Caco-2 (cell line): Measurements from ENCODE around the gene ANKRD12. TPM values are rescaled to one million over a fixed set of nuclear protein-coding genes. Genes with fewer than 3 reads are reported as not detected.
"Not testable (repeated sequence)": the region's sequence is repeated elsewhere in the genome, so short reads cannot be mapped to it uniquely, and the experiment has no call there.

ENCODE experiments used
- BruUV-seq: library from RNA; stranded (reverse); fragments of 400-500 nt; replicated peaks from 2 replicates; lab custom pipeline; 2021; lab: Mats Ljungman, UMichigan
- CTCF ChIA-PET: fragments of 300-600 bp; sonication (Branson Sonifier 250); formaldehyde crosslinking; loops from one replicate; lab custom pipeline; 2022; ENCODE audit warnings: antibody characterized with exemption; lab: Charles Lee
- POLR2A ChIA-PET: fragments of 300-600 bp; sonication (Branson Sonifier 250); formaldehyde crosslinking; loops from one replicate; lab custom pipeline; 2022; ENCODE audit warnings: antibody characterized with exemption; lab: Charles Lee
- DNase-seq, 2 experiments: peaks; one replicate each; pipeline versions ENCODE4 v3.0.0 to v3.0.0-alpha.2; 2020 to 2022
- H3K27me3 ChIP-seq: replicated peaks from 2 replicates; pipeline ENCODE4 v1.6.0; 2011; ENCODE audit warnings: low read length; ENCODE audit not compliant: control insufficient read depth, insufficient read depth
- H3K36me3 ChIP-seq: 2 replicates; pipeline ENCODE4 v1.5.1; 2011; ENCODE audit warnings: low read length; ENCODE audit not compliant: control insufficient read depth, insufficient read depth
- H3K4me1 ChIP-seq: fragments of 250-450 bp; sonication (Bioruptor Pico); 2 replicates; pipeline ENCODE4 v1.5.1; 2020; ENCODE audit warnings: mild to moderate bottlenecking
- H3K4me3 ChIP-seq: 2 replicates; pipeline ENCODE4 v1.5.1; 2011; ENCODE audit warnings: low read depth, mild to moderate bottlenecking, control low read depth, low read length
- H3K9me3 ChIP-seq: fragments of 250-450 bp; sonication (Bioruptor Pico); 2 replicates; pipeline ENCODE4 v1.5.1; 2020; ENCODE audit warnings: mild to moderate bottlenecking, moderate library complexity
- H3K27ac Mint-ChIP-seq: one replicate; pipeline ENCODE4 v1.8.0; 2022; ENCODE audit warnings: mixed read lengths; ENCODE audit not compliant: unreplicated experiment
- H3K27me3 Mint-ChIP-seq: one replicate; pipeline ENCODE4 v1.8.0; 2022; ENCODE audit warnings: mixed read lengths; ENCODE audit not compliant: insufficient read depth, unreplicated experiment
- H3K36me3 Mint-ChIP-seq: one replicate; pipeline ENCODE4 v1.8.0; 2022; ENCODE audit warnings: mild to moderate bottlenecking, mixed read lengths; ENCODE audit not compliant: insufficient read depth, unreplicated experiment
- H3K4me1 Mint-ChIP-seq: one replicate; pipeline ENCODE4 v1.8.0; 2022; ENCODE audit warnings: low read depth, mixed read lengths; ENCODE audit not compliant: unreplicated experiment
- H3K4me3 Mint-ChIP-seq: one replicate; pipeline ENCODE4 v1.8.0; 2022; ENCODE audit warnings: mild to moderate bottlenecking, moderate library complexity, mixed read lengths; ENCODE audit not compliant: unreplicated experiment
- H3K9me3 Mint-ChIP-seq: one replicate; pipeline ENCODE4 v1.8.0; 2022; ENCODE audit warnings: mixed read lengths; ENCODE audit not compliant: unreplicated experiment
- intact Hi-C: fragments of 100-400 bp; cut with micrococcal nuclease; formaldehyde crosslinking; loops from one replicate; pipeline ENCODE4 v1.10.0; 2022; ENCODE audit not compliant: unreplicated experiment
- total RNA-seq: library from RNA; stranded (reverse); gene quantifications from 2 replicates; pipeline ENCODE4 v1.2.3, GENCODE V29; 2022
- TF ChIP-seq, protein P1 (sequence below), 2 experiments: fragments of 200-600 bp in 1 of 2; IDR thresholded peaks; 1 replicate in 1 of 2; 2 replicates in 1 of 2; pipeline versions ENCODE4 v1.5.1 to v1.8.0; 2011 to 2022; ENCODE audit warnings: antibody characterized with exemption in 1 of 2, control low read depth in 1 of 2, inconsistent platforms in 1 of 2, low read depth in 1 of 2, low read length in 1 of 2, mild to moderate bottlenecking in 1 of 2, moderate library complexity in 1 of 2; ENCODE audit not compliant: insufficient read depth in 1 of 2, severe bottlenecking in 1 of 2, unreplicated experiment in 1 of 2

ANKRD12 gene
- total RNA-seq, 1 experiment from 2014 or later, result 33.2 TPM

DNA sequence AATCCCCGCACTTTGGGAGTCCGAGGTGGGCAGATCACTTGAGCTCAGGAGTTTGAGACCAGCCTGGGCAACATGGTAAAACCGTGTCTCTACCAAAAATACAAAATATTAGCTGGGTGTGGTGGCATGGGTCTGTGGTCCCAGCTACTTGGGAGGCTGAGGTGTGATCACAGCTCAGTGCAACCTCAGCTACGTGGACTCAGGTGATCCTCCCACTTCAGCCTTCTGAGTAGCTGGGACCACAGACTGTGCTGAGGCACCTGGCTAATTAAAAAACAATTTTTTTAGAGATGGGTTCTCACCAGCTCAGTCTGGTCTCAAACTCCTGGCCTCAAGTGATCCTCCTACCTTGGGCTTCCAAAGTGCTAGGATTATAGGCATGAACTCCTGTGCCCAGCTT is 23.4 kb downstream of the ANKRD12 start:
- POLR2A ChIA-PET, result interaction anchor here (0.5 kb wide), 1 partner anchor 50 kb away, joined by 3 read pairs; no protein-coding TSS in a partner anchor
- no peak overlapping the region for H3K4me3 Mint-ChIP-seq
- Histone ChIP-seq H3K9me3 (peaks cover 6% of the 10 kb centered on the region; the same call in 1 of the 2 replicates), H3K27me3 (no peaks in the 10 kb centered on the region), H3K4me1 (peaks cover 6% of the 10 kb centered on the region; the same call in 1 of the 2 replicates), H3K36me3 (no peaks in the 10 kb centered on the region), H3K4me3 (no peak overlapping the region)
- no TSS peak for BruUV-seq
- peaks cover 15% of the 10 kb centered on the region for H3K4me1 Mint-ChIP-seq
- peaks cover 6% of the 10 kb centered on the region for H3K36me3 Mint-ChIP-seq
- H3K27me3 Mint-ChIP-seq, result no peaks in the 10 kb centered on the region
- intact Hi-C loops, result no loop called here
- CTCF ChIA-PET, result no interaction called here
- TF ChIP-seq, protein P1, sequence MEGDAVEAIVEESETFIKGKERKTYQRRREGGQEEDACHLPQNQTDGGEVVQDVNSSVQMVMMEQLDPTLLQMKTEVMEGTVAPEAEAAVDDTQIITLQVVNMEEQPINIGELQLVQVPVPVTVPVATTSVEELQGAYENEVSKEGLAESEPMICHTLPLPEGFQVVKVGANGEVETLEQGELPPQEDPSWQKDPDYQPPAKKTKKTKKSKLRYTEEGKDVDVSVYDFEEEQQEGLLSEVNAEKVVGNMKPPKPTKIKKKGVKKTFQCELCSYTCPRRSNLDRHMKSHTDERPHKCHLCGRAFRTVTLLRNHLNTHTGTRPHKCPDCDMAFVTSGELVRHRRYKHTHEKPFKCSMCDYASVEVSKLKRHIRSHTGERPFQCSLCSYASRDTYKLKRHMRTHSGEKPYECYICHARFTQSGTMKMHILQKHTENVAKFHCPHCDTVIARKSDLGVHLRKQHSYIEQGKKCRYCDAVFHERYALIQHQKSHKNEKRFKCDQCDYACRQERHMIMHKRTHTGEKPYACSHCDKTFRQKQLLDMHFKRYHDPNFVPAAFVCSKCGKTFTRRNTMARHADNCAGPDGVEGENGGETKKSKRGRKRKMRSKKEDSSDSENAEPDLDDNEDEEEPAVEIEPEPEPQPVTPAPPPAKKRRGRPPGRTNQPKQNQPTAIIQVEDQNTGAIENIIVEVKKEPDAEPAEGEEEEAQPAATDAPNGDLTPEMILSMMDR (IDR thresholded peaks at IDR 0.05; ENCODE audit: insufficient read depth in 1 of 2, low read depth in 1 of 2, low read length in 1 of 2, severe bottlenecking in 1 of 2, unreplicated experiment in 1 of 2), result no peak
- no peak overlapping the region for H3K27ac Mint-ChIP-seq
- peaks cover 26% of the 10 kb centered on the region for H3K9me3 Mint-ChIP-seq
- no peak for DNase-seq

DNA sequence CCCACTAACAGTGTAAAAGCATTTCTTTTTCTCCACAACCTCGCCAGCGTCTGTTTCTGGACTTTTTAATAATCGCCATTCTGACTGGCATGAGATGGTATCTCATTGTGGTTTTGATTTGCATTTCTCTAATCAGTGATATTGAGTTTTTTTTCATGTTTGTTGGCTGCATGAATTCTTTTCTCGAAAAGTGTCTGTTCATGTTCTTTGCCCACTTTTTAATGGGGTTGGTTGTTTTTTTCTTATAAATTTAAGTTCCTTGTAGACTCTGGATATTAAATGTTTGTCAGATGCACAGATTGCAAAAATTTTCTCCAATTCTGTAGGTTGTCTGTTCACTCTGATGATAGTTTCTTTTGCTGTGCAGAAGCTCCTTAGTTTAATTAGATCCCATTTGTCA is 26.1 kb downstream of the ANKRD12 start:
- intact Hi-C loops, DNase-seq: not testable (repeated sequence)

DNA sequence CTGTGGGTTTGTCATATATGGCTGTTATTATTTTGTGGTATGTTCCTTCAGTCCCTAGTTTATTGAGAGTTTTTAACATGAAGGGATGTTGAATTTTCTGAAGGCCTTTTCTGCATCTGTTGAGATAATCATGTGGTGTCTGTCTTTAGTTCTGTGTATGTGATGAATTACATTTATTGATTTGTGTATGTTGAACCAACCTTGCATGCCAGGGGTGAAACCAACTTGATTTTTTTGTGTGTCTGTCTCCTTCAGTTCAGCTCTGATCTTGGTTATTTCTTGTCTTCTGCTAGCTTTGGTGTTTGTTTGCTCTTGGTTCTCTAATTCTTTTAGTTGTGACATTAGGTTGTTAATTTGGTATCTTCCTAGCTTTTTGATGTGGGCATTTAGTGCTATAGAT is 27.6 kb downstream of the ANKRD12 start:
- H3K27me3 Mint-ChIP-seq, H3K27me3 ChIP-seq, H3K4me3 Mint-ChIP-seq, intact Hi-C loops, H3K9me3 ChIP-seq, H3K27ac Mint-ChIP-seq, CTCF ChIA-PET, DNase-seq, H3K4me3 ChIP-seq, H3K4me1 ChIP-seq, BruUV-seq, POLR2A ChIA-PET, H3K36me3 ChIP-seq, H3K4me1 Mint-ChIP-seq, H3K36me3 Mint-ChIP-seq: not testable (repeated sequence)
- H3K9me3 Mint-ChIP-seq, result peaks cover 38% of the 10 kb centered on the region

More for the DNA sequence above, 26.1 kb downstream of the ANKRD12 start:
- POLR2A ChIA-PET, H3K36me3 ChIP-seq, H3K4me3 Mint-ChIP-seq, H3K27ac Mint-ChIP-seq, CTCF ChIA-PET, BruUV-seq, H3K4me3 ChIP-seq, H3K27me3 ChIP-seq, H3K4me1 ChIP-seq, H3K9me3 ChIP-seq, H3K27me3 Mint-ChIP-seq, H3K36me3 Mint-ChIP-seq: not testable (repeated sequence)
- Mint-ChIP-seq H3K4me1 (peaks cover 13% of the 10 kb centered on the region), H3K9me3 (peaks cover 29% of the 10 kb centered on the region)

DNA sequence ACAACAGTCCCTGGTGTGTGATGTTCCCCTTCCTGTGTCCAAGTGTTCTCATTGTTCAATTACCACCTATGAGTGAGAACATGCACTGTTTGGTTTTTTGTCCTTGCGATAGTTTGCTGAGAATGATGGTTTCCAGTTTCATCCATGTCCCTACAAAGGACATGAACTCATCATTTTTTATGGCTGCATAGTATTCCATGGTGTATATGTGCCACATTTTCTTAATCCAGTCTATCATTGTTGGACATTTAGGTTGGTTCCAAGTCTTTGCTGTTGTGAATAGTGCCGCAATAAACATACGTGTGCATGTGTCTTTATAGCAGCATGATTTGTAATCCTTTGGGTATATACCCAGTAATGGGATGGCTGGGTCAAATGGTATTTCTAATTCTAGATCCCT is 29.3 kb downstream of the ANKRD12 start:
- BruUV-seq, H3K4me1 Mint-ChIP-seq, H3K9me3 ChIP-seq, DNase-seq, CTCF ChIA-PET, H3K27ac Mint-ChIP-seq, intact Hi-C loops, H3K36me3 Mint-ChIP-seq, POLR2A ChIA-PET, H3K4me3 ChIP-seq, H3K27me3 ChIP-seq, H3K36me3 ChIP-seq, H3K27me3 Mint-ChIP-seq, H3K4me3 Mint-ChIP-seq, H3K4me1 ChIP-seq: not testable (repeated sequence)
- H3K9me3 Mint-ChIP-seq, result peaks cover 38% of the 10 kb centered on the region

DNA sequence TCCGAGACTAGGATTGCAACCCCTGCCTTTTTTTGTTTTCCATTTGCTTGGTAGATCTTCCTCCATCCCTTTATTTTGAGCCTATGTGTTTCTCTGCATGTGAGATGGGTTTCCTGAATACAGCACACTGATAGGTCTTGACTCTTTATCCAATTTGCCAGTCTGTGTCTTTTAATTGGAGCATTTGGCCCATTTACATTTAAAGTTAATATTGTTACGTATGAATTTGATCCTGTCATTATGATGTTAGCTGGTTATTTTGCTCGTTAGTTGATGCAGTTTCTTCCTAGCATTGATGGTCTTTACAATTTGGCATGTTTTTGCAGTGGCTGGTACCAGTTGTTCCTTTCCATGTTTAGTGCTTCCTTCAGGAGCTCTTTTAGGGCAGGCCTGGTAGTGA is 32.9 kb downstream of the ANKRD12 start:
- intact Hi-C loops, BruUV-seq, H3K27me3 ChIP-seq, H3K4me3 ChIP-seq, H3K36me3 ChIP-seq, H3K36me3 Mint-ChIP-seq, H3K4me1 ChIP-seq, H3K4me1 Mint-ChIP-seq, POLR2A ChIA-PET, DNase-seq, H3K9me3 ChIP-seq, H3K4me3 Mint-ChIP-seq, H3K27ac Mint-ChIP-seq, CTCF ChIA-PET, H3K27me3 Mint-ChIP-seq: not testable (repeated sequence)
- peaks cover 18% of the 10 kb centered on the region for H3K9me3 Mint-ChIP-seq

DNA sequence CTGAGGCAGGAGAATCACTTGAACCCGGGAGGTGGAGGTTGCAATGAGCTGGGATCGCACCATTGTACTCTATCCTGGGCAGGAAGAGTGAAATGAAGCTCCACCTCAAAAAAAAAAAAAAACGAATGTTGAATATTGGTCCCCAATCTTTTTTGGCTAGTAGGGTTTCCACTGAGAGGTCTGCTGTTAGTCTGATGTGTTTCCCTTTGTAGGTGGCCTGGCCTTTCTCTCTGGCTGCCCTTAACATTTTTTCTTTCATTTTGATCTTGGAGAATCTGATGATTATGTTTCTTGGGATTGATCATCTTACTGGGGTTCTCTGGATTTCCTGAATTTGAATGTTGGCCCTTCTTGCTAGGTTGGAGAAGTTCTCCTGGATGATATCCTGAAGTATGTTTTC is 35.3 kb downstream of the ANKRD12 start:
- H3K4me1 ChIP-seq, H3K9me3 ChIP-seq, intact Hi-C loops, CTCF ChIA-PET, H3K4me3 Mint-ChIP-seq, BruUV-seq, H3K27ac Mint-ChIP-seq, H3K4me3 ChIP-seq, DNase-seq, H3K36me3 Mint-ChIP-seq, H3K4me1 Mint-ChIP-seq, POLR2A ChIA-PET, H3K27me3 ChIP-seq, H3K27me3 Mint-ChIP-seq, H3K9me3 Mint-ChIP-seq, H3K36me3 ChIP-seq: not testable (repeated sequence)
